WERI-Rb-1 (cell line): ENCODE data around the gene RANBP3.

Experiments
- DNase-seq: peaks from one replicate; pipeline ENCODE4 v3.0.0-alpha.2; 2020
- H3K27ac ChIP-seq: fragments of 250-450 bp; sonication (Bioruptor Pico); 2 replicates; pipeline ENCODE4 v1.5.1; 2020; ENCODE audit warnings: mild to moderate bottlenecking, moderate library complexity
- H3K27me3 ChIP-seq: fragments of 250-450 bp; sonication (Bioruptor Pico); 2 replicates; pipeline ENCODE4 v1.5.1; 2021; ENCODE audit warnings: mild to moderate bottlenecking, low read depth, moderate library complexity; ENCODE audit not compliant: insufficient read depth, severe bottlenecking
- H3K36me3 ChIP-seq: fragments of 250-450 bp; sonication (Bioruptor Pico); 2 replicates; pipeline ENCODE4 v1.5.1; 2020; ENCODE audit warnings: mild to moderate bottlenecking, moderate library complexity
- H3K4me3 ChIP-seq: 2 replicates; pipeline ENCODE4 v1.5.1; 2011; ENCODE audit warnings: low read depth, mild to moderate bottlenecking, control low read depth, low read length
- H3K9me3 ChIP-seq: fragments of 250-450 bp; sonication (Bioruptor Pico); 2 replicates; pipeline ENCODE4 v1.5.1; 2021; ENCODE audit warnings: mild to moderate bottlenecking, moderate library complexity; ENCODE audit not compliant: severe bottlenecking
- CTCF ChIP-seq: IDR thresholded peaks from 2 replicates; pipeline ENCODE4 v1.5.1; 2011; ENCODE audit warnings: low read depth, mild to moderate bottlenecking, control low read depth, inconsistent platforms, low read length

The RANBP3 gene

GRCh38 chr19:5895890-5896289 lies 82.0 kb downstream of the RANBP3 start:
- DNase-seq: peak; percentile 33
- no peaks in the 10 kb centered on the region for H3K9me3 ChIP-seq
- no peaks in the 10 kb centered on the region for H3K27me3 ChIP-seq
- no peak overlapping the region for H3K4me3 ChIP-seq
- no peak overlapping the region for H3K27ac ChIP-seq
- no peak for TF ChIP-seq CTCF
- peaks cover 32% of the 10 kb centered on the region for H3K36me3 ChIP-seq

GRCh38 chr19:5895409-5895808 lies 82.5 kb downstream of the RANBP3 start:
- H3K36me3 ChIP-seq: peaks cover 31% of the 10 kb centered on the region
- no peaks in the 10 kb centered on the region for H3K9me3 ChIP-seq
- no peak overlapping the region for H3K27ac ChIP-seq
- no peak for TF ChIP-seq CTCF
- H3K27me3 ChIP-seq: no peaks in the 10 kb centered on the region
- DNase-seq: no peak
- H3K4me3 ChIP-seq: no peak overlapping the region

- no peak for DNase-seq
- no peak for TF ChIP-seq CTCF
- Histone ChIP-seq H3K27ac (no peak overlapping the region), H3K4me3 (no peak overlapping the region), H3K27me3 (no peaks in the 10 kb centered on the region), H3K36me3 (peaks cover 25% of the 10 kb centered on the region), H3K9me3 (no peaks in the 10 kb centered on the region)
Measured at GRCh38 chr19:5894704-5895349, 83.1 kb downstream of the RANBP3 start.

- no peaks in the 10 kb centered on the region for H3K27me3 ChIP-seq
- H3K4me3 ChIP-seq: no peak overlapping the region
- no peak for TF ChIP-seq CTCF
- peaks cover 22% of the 10 kb centered on the region for H3K36me3 ChIP-seq
- no peak overlapping the region for H3K27ac ChIP-seq
- no peak for DNase-seq
- H3K9me3 ChIP-seq: no peaks in the 10 kb centered on the region
Measured at GRCh38 chr19:5893907-5894703, 83.8 kb downstream of the RANBP3 start.

GRCh38 chr19:5893296-5893903 lies 84.5 kb downstream of the RANBP3 start:
- H3K4me3 ChIP-seq: no peak overlapping the region
- no peaks in the 10 kb centered on the region for H3K9me3 ChIP-seq
- H3K27ac ChIP-seq: no peak overlapping the region
- TF ChIP-seq CTCF: no peak
- H3K36me3 ChIP-seq: peaks cover 22% of the 10 kb centered on the region
- DNase-seq: no peak
- H3K27me3 ChIP-seq: no peaks in the 10 kb centered on the region
